Kidney epithelial cell (primary cell): ENCODE measurements around the gene HTR7. TPM values are rescaled to one million over a fixed set of nuclear protein-coding genes. Genes with fewer than 3 reads are reported as not detected.

ENCODE experiments used
- DNase-seq: peaks from one replicate; pipeline ENCODE4 v3.0.0-alpha.2; 2010; ENCODE audit warnings: low read depth
- H3K27me3 ChIP-seq: 2 replicates; pipeline ENCODE4 v1.6.0; 2011; ENCODE audit warnings: low read length; ENCODE audit not compliant: control insufficient read depth, insufficient read depth
- H3K36me3 ChIP-seq: 2 replicates; pipeline ENCODE4 v1.5.1; 2011; ENCODE audit warnings: low read length; ENCODE audit not compliant: control insufficient read depth, insufficient read depth
- H3K4me3 ChIP-seq: 2 replicates; pipeline ENCODE4 v1.5.1; 2011; ENCODE audit warnings: low read depth, mild to moderate bottlenecking, control low read depth, low read length
- total RNA-seq: library from RNA; depleted of rRNA; stranded (reverse); fragments of >200 nt; gene quantifications from 2 replicates; pipeline ENCODE4 v1.2.3, GENCODE V29; 2015
- TF ChIP-seq, protein P1 (sequence below): IDR thresholded peaks from 2 replicates; pipeline ENCODE4 v1.5.1; 2011; ENCODE audit warnings: mild to moderate bottlenecking, moderate library complexity, low read length, control low read depth, inconsistent platforms; ENCODE audit not compliant: insufficient read depth, poor library complexity, severe bottlenecking

The HTR7 gene
- total RNA-seq, 1 donor from 2014 or later: 0.17 TPM

DNA sequence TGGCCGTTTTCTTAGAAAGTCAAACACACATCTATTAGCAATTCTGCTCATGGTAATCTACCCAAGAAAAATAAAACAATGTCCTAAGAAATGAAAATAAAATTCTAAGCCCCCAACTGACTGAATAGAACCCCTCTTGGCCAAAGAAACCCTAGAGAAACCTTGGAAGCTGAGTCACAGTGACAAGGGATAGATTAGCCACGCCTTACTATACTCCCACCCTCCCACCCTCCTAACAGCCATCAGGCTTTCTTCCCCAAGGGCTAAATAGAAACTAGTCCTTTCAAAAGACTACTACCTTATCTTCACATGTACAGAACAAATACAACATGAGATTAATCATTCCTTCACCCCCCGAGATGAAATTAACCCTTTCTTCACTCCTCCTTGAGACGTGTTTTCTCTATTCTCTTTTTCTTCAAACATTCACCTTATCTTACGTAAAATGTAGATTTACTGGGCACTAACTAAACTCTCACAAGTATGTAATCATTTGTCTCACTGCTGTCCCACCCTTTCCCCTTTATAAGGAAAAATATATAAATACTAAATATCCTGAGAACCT is 57.5 kb downstream of the HTR7 start:
- no peaks in the 10 kb centered on the region for H3K27me3 ChIP-seq
- no peaks in the 10 kb centered on the region for H3K36me3 ChIP-seq
- H3K4me3 ChIP-seq: no peak overlapping the region
- DNase-seq: no peak
- TF ChIP-seq, protein P1, sequence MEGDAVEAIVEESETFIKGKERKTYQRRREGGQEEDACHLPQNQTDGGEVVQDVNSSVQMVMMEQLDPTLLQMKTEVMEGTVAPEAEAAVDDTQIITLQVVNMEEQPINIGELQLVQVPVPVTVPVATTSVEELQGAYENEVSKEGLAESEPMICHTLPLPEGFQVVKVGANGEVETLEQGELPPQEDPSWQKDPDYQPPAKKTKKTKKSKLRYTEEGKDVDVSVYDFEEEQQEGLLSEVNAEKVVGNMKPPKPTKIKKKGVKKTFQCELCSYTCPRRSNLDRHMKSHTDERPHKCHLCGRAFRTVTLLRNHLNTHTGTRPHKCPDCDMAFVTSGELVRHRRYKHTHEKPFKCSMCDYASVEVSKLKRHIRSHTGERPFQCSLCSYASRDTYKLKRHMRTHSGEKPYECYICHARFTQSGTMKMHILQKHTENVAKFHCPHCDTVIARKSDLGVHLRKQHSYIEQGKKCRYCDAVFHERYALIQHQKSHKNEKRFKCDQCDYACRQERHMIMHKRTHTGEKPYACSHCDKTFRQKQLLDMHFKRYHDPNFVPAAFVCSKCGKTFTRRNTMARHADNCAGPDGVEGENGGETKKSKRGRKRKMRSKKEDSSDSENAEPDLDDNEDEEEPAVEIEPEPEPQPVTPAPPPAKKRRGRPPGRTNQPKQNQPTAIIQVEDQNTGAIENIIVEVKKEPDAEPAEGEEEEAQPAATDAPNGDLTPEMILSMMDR: no peak

DNA sequence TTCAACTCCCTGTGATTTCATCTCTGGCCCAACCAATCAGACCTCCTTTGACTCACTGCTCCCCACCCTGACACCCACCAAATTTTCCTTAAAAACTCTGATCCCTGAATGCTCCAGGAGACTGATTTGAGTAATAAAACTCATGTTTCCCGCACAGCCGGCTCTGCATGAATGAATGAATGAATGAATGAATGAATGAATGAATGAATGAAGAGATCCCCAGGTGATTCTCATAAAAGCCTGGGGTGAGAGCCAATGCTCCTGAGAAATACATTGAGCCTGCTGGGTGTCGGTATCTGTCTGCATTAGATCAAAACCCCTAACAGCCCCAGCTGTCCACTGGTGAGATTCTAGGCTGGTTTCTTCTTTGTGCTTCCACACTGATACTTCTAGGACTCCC is 58.7 kb downstream of the HTR7 start:
- TF ChIP-seq, protein P1: no peak
- no peaks in the 10 kb centered on the region for H3K36me3 ChIP-seq
- H3K27me3 ChIP-seq: no peaks in the 10 kb centered on the region
- DNase-seq: no peak
- H3K4me3 ChIP-seq: no peak overlapping the region

DNA sequence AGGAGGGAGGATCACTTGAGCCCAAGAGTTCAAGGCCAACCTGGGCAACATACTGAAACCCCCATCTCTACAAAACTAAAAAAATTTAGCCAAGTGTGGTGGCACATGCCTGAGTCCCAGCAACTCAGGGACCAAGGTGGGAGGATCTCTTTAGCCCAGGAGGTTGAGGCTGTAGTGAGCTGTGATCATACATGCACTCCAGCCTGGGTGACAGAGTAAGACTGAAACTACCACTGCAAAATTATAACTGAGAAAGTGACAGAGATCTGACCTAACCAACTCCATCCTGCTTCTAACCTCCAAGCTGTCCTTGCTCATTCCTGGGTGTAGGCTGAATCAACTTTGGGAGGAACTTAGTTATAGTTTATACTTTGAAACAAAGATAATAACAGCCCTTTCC is 59.4 kb downstream of the HTR7 start:
- no peaks in the 10 kb centered on the region for H3K27me3 ChIP-seq
- no peak overlapping the region for H3K4me3 ChIP-seq
- H3K36me3 ChIP-seq: no peaks in the 10 kb centered on the region
- DNase-seq: no peak
- TF ChIP-seq, protein P1: no peak

DNA sequence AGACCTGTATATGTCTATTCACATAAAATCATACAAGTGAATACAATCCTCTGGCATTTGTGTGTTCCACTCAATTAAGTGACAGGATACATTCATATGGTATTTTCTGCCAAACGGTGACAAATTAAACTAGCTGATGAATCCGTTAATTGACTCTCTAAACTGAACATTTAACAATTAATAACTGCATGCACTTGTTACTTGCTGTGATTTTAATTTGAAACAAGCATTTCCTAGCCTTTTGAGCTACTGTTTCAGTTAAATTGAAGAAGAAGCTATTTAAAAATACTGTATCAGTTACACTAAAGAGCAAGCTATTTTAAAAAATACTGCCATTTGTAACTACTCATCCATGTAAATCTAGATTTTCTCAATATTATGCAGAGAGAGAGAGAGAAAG is 67.4 kb downstream of the HTR7 start:
- Histone ChIP-seq H3K36me3 (no peaks in the 10 kb centered on the region), H3K27me3 (no peaks in the 10 kb centered on the region), H3K4me3 (no peak overlapping the region)
- no peak for DNase-seq
- TF ChIP-seq, protein P1: no peak

DNA sequence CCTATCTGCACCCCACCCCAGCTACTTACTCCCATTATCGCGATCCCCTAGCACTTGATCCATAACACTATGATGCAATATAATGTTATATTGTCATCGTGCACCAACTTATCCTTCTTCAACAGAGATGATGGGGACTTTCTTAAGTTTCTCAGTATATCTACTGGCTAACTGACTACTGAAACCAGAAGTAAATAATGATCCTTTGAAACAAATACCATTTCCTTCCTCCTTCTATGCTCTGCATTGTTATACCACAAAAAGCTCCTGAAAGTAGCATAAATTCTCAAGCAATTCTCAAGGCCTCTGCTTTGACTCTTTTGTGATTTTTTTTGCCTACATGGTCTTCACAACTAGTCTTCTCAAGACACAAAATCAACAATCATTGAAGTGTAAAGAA is 68.9 kb downstream of the HTR7 start:
- DNase-seq: no peak
- TF ChIP-seq, protein P1: no peak
- H3K4me3 ChIP-seq: no peak overlapping the region
- H3K36me3 ChIP-seq: no peaks in the 10 kb centered on the region
- no peaks in the 10 kb centered on the region for H3K27me3 ChIP-seq

DNA sequence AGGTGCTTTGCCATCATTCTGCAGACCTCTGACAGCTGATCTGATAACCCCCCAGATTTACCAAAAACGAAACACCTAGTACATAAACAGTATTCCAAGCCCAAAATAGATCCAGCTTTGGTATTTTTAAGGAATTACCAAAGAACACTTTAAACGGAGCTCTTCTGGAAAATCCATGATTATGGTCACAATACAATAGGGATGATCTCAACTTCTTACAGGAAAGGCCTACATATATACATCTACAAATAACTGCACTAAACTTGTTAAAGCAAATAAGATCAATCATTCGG is 69.7 kb downstream of the HTR7 start:
- no peak for DNase-seq
- Histone ChIP-seq H3K27me3 (no peaks in the 10 kb centered on the region), H3K4me3 (no peak overlapping the region), H3K36me3 (no peaks in the 10 kb centered on the region)
- TF ChIP-seq, protein P1: no peak
